Prostate gland (tissue), 2 donors: ENCODE measurements around the gene CREBRF.

Experiments used
- CTCF ChIP-seq, 4 experiments: fragments of 200-600 bp in 2 of 4; fragments of 450-650 bp in 2 of 4; sonication (generic) in 2 of 4; IDR thresholded peaks; 1 replicate in 3 of 4; 2 replicates in 1 of 4; pipeline ENCODE4 v1.5.1; 2016 to 2019; ENCODE audit warnings: antibody characterized with exemption in 4 of 4, mild to moderate bottlenecking in 2 of 4, moderate library complexity in 2 of 4
- POLR2A ChIP-seq: fragments of 450-650 bp; IDR thresholded peaks from one replicate; pipeline ENCODE4 v1.6.1; 2016; ENCODE audit warnings: antibody characterized with exemption, mild to moderate bottlenecking

DNA sequence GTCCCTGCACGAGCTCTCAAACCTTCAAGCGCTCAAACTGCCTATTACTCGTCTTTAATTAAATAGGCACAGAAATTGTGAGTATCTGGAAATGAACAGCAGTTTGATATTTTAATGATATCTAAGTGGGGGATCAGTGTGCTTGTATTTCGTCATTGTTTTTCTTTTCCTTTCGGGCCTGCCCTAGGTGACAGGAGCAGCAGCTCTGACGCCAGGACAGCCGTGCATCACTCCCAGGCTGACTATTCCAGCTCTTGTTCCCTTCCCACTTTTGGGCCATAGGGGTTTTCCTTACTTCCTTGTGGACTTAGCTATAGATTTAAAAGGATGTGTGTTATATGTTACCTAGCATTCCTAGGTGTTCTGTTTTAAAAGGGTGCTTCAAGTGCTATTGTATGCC, 97.7 kb downstream of the CREBRF start:
- TF ChIP-seq CTCF (IDR thresholded peaks at IDR 0.05) (no peak), POLR2A (no peak)
